GM10266 (cell line): Measurements from ENCODE around the gene MDH1.

Experiments
- DNase-seq: peaks from one replicate; pipeline ENCODE4 v3.0.0; 2012; ENCODE audit errors: extremely low spot score
- TF ChIP-seq, protein P1 (sequence below): IDR thresholded peaks from 2 replicates; pipeline ENCODE4 v1.5.1; 2012; ENCODE audit warnings: mild to moderate bottlenecking, low read depth; ENCODE audit not compliant: control insufficient read depth, insufficient read depth; ENCODE audit errors: missing control alignments

Gene MDH1

DNA sequence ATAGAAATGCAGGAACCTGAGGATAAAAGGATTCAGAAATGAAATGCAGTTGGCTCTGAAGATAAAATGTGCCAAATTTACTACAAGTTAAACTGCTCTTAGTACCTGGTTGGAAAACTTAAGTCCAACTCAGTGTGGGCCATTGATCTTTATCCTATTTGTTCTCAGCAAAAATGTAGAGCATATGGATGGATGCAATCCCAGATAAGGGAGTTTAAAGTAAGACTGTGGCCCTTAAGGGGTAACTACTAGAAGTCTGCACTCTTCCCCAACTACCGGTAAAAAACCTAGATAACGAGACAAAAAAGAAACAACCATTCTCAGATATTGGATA, 63.9 kb downstream of the MDH1 start:
- TF ChIP-seq, protein P1, sequence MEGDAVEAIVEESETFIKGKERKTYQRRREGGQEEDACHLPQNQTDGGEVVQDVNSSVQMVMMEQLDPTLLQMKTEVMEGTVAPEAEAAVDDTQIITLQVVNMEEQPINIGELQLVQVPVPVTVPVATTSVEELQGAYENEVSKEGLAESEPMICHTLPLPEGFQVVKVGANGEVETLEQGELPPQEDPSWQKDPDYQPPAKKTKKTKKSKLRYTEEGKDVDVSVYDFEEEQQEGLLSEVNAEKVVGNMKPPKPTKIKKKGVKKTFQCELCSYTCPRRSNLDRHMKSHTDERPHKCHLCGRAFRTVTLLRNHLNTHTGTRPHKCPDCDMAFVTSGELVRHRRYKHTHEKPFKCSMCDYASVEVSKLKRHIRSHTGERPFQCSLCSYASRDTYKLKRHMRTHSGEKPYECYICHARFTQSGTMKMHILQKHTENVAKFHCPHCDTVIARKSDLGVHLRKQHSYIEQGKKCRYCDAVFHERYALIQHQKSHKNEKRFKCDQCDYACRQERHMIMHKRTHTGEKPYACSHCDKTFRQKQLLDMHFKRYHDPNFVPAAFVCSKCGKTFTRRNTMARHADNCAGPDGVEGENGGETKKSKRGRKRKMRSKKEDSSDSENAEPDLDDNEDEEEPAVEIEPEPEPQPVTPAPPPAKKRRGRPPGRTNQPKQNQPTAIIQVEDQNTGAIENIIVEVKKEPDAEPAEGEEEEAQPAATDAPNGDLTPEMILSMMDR = no peak
- DNase-seq = no peak

DNA sequence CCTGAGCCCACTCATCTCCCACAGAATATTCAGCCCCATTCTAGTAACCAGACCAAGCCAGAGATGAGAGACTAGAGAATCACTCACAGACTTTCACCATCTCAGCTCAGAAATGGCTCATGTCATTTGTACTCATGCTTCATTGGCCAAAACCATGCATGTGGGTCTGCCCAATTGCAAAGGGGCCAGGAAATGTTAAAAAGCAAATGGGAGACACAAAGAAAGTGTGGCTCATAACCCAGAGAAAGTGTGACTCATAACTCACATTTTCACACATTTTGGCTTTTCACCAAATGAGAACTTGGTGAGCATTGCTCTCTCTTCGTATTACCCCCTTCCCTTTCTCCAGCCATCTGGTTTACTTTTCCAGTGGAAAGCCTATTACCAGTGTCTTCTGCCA, 66.2 kb downstream of the MDH1 start:
- TF ChIP-seq, protein P1 = no peak
- DNase-seq = no peak
